Astrocyte of the spinal cord (primary cell): ENCODE data around the gene HMCN1.

Experiments
- DNase-seq: peaks from one replicate; pipeline ENCODE4 v3.0.0; 2011; ENCODE audit warnings: low read depth, low spot score
- H3K4me3 ChIP-seq: 2 replicates; pipeline ENCODE4 v1.5.1; 2011; ENCODE audit warnings: low read depth, mild to moderate bottlenecking, low read length, moderate library complexity
- CTCF ChIP-seq: IDR thresholded peaks from 2 replicates; pipeline ENCODE4 v1.5.1; 2012; ENCODE audit warnings: low read depth, mild to moderate bottlenecking, low read length, inconsistent platforms
- in situ Hi-C: cut with HindIII; loops from 2 replicates; pipeline ENCODE4 v1.10.0; 2017; ENCODE audit warnings: low sequenced_read_pairs

The HMCN1 gene

GRCh38 chr1:186112280-186112679 is 378.1 kb downstream of the HMCN1 start:
- no peak for DNase-seq
- no peak overlapping the region for H3K4me3 ChIP-seq
- no peak for TF ChIP-seq CTCF
- in situ Hi-C loops = no loop called here

GRCh38 chr1:186113461-186113860 is 379.3 kb downstream of the HMCN1 start:
- no peak for DNase-seq
- in situ Hi-C loops = no loop called here
- no peak for TF ChIP-seq CTCF
- H3K4me3 ChIP-seq = no peak overlapping the region

GRCh38 chr1:186118724-186119123 is 384.5 kb downstream of the HMCN1 start:
- no peak for TF ChIP-seq CTCF
- no peak overlapping the region for H3K4me3 ChIP-seq
- no peak for DNase-seq
- in situ Hi-C loops = no loop called here

- no peak for TF ChIP-seq CTCF
- H3K4me3 ChIP-seq = no peak overlapping the region
- in situ Hi-C loops = no loop called here
- no peak for DNase-seq
Observed at GRCh38 chr1:186122837-186123236, 388.6 kb downstream of the HMCN1 start.

GRCh38 chr1:186125035-186125434 is 390.8 kb downstream of the HMCN1 start:
- TF ChIP-seq CTCF = no peak
- DNase-seq = no peak
- H3K4me3 ChIP-seq = no peak overlapping the region
- in situ Hi-C loops = no loop called here

GRCh38 chr1:186125511-186125910 is 391.3 kb downstream of the HMCN1 start:
- H3K4me3 ChIP-seq = no peak overlapping the region
- no peak for DNase-seq
- in situ Hi-C loops = no loop called here
- TF ChIP-seq CTCF = no peak

GRCh38 chr1:186129758-186130157 is 395.6 kb downstream of the HMCN1 start:
- no peak for DNase-seq
- in situ Hi-C loops = no loop called here
- no peak overlapping the region for H3K4me3 ChIP-seq
- no peak for TF ChIP-seq CTCF
